CD4-positive, alpha-beta T cell (primary cell): ENCODE results near the gene ADAMTS7. TPM values are rescaled to one million over a fixed set of nuclear protein-coding genes. Genes with fewer than 3 reads are reported as not detected.
"Not testable (repeated sequence)": the region's sequence is repeated elsewhere in the genome, so short reads cannot be mapped to it uniquely, and the experiment has no call there.

Source experiments
- ATAC-seq: fragments of 200-7000 bp; cut with Tn5 transposase; one replicate; pipeline ENCODE4 v1.10.0; 2022; ENCODE audit warnings: mild to moderate bottlenecking; ENCODE audit not compliant: poor library complexity
- CTCF ChIA-PET: fragments of 350-600 bp; sonication (Branson Sonifier 250); formaldehyde crosslinking; loops from one replicate; lab custom pipeline; 2021; ENCODE audit warnings: antibody characterized with exemption, inconsistent platforms; lab: Charles Lee
- POLR2A ChIA-PET: fragments of 350-600 bp; sonication (Branson Sonifier 250); formaldehyde crosslinking; loops from one replicate; lab custom pipeline; 2021; ENCODE audit warnings: antibody characterized with exemption, inconsistent platforms; lab: Charles Lee
- DNase-seq, 14 experiments: peaks; one replicate each; pipeline ENCODE4 v3.0.0-alpha.2; 2013 to 2020; ENCODE audit warnings: mixed read lengths in 2 of 14
- H3K27ac ChIP-seq, 2 donors: one replicate each; pipeline versions ENCODE4 v1.5.1 to v1.7.0; 2013; ENCODE audit warnings: low read length in 2 of 2, low read depth in 1 of 2, mild to moderate bottlenecking in 1 of 2
- H3K27me3 ChIP-seq, 2 experiments: 1 replicate in 1 of 2; 2 replicates in 1 of 2; pipeline versions ENCODE4 v1.6.1 to v1.7.0; 2013; ENCODE audit warnings: low read length in 2 of 2, control low read depth in 1 of 2, mild to moderate bottlenecking in 1 of 2, moderate library complexity in 1 of 2; ENCODE audit not compliant: insufficient read depth in 2 of 2, control insufficient read depth in 1 of 2
- H3K36me3 ChIP-seq: one replicate; pipeline ENCODE4 v1.6.1; 2013; ENCODE audit warnings: low read length, control low read depth; ENCODE audit not compliant: insufficient read depth
- H3K4me1 ChIP-seq: one replicate; pipeline ENCODE4 v1.6.1; 2013; ENCODE audit warnings: low read length, control low read depth; ENCODE audit not compliant: insufficient read depth
- H3K4me3 ChIP-seq: one replicate; pipeline ENCODE4 v1.5.1; 2013; ENCODE audit warnings: mild to moderate bottlenecking, low read length, moderate library complexity
- H3K9me3 ChIP-seq, 2 experiments: 1 replicate in 1 of 2; 2 replicates in 1 of 2; pipeline versions ENCODE4 v1.6.1 to v1.7.0; 2013; ENCODE audit warnings: low read length in 2 of 2, mild to moderate bottlenecking in 2 of 2, control low read depth in 1 of 2, moderate library complexity in 1 of 2; ENCODE audit not compliant: control insufficient read depth in 1 of 2, insufficient read depth in 1 of 2
- H3K27ac Mint-ChIP-seq: one replicate; pipeline ENCODE4 v1.8.0; 2020; ENCODE audit warnings: mixed read lengths
- H3K27me3 Mint-ChIP-seq: one replicate; pipeline ENCODE4 v1.8.0; 2021; ENCODE audit warnings: mixed read lengths
- H3K36me3 Mint-ChIP-seq: one replicate; pipeline ENCODE4 v1.8.0; 2021; ENCODE audit warnings: low read depth, mixed read lengths
- H3K4me1 Mint-ChIP-seq: one replicate; pipeline ENCODE4 v1.8.0; 2021; ENCODE audit warnings: low read depth, mixed read lengths
- H3K4me3 Mint-ChIP-seq: one replicate; pipeline ENCODE4 v1.8.0; 2020; ENCODE audit warnings: mild to moderate bottlenecking, mixed read lengths
- H3K9me3 Mint-ChIP-seq: one replicate; pipeline ENCODE4 v1.8.0; 2020; ENCODE audit warnings: mixed read lengths
- CTCF ChIP-seq: fragments of 200-600 bp; IDR thresholded peaks from one replicate; pipeline ENCODE4 v1.8.0; 2022; ENCODE audit warnings: antibody characterized with exemption, mild to moderate bottlenecking
- intact Hi-C, 2 experiments: fragments of 100-400 bp; cut with DNase I in 1 of 2; cut with micrococcal nuclease in 1 of 2; formaldehyde crosslinking; loops; one replicate each; pipeline versions ENCODE4 v1.15.1 to v1.9.0; 2023 to 2025; cut with DNase I, micrococcal nuclease
- total RNA-seq, 174 experiments: library from RNA in 2 of 174; stranded (reverse) in 2 of 174; gene quantifications; one replicate each; pipeline ENCODE4 v1.2.3 and lab custom pipeline; 2021 to 2026

Gene ADAMTS7
- total RNA-seq, 2 experiments from 2014 or later = 0.11 to 0.30 TPM

GRCh38 chr15:78752492-78753358 is 58.5 kb downstream of the ADAMTS7 start:
- intact Hi-C loops = loop anchor here (5.0 to 10.0 kb wide), 6 partner anchors 122 to 840 kb away; partner anchors contain the start of genes IREB2 (in 1 of the 2) and MORF4L1 (in 1 of the 2)
- Mint-ChIP-seq H3K9me3 (no peaks in the 10 kb centered on the region), H3K4me1 (peaks cover 16% of the 10 kb centered on the region), H3K27ac (no peak overlapping the region), H3K36me3 (no peaks in the 10 kb centered on the region), H3K4me3 (no peak overlapping the region), H3K27me3 (no peaks in the 10 kb centered on the region)
- POLR2A ChIA-PET = no interaction called here
- Histone ChIP-seq H3K9me3 (no peaks in the 10 kb centered on the region), H3K4me3 (no peak overlapping the region), H3K36me3 (no peaks in the 10 kb centered on the region), H3K27me3 (no peaks in the 10 kb centered on the region), H3K27ac (no peak overlapping the region), H3K4me1 (peaks cover 20% of the 10 kb centered on the region)
- DNase-seq (no peak), ATAC-seq (no peak)
- no peak for TF ChIP-seq CTCF
- CTCF ChIA-PET = no interaction called here

GRCh38 chr15:78751602-78751979 is 59.7 kb downstream of the ADAMTS7 start:
- Mint-ChIP-seq H3K9me3 (no peaks in the 10 kb centered on the region), H3K27ac (no peak overlapping the region), H3K36me3 (no peaks in the 10 kb centered on the region), H3K27me3 (no peaks in the 10 kb centered on the region), H3K4me3 (no peak overlapping the region), H3K4me1 (peaks cover 9% of the 10 kb centered on the region)
- TF ChIP-seq CTCF = no peak
- H3K4me1 ChIP-seq = peaks cover 10% of the 10 kb centered on the region
- no peak overlapping the region for H3K4me3 ChIP-seq
- H3K27ac ChIP-seq = no peak overlapping the region
- DNase-seq = no peak
- ChIA-PET POLR2A (interaction anchor here (1.5 kb wide), 1 partner anchor 314 kb away, joined by 5 read pairs; the partner anchor contains the start of gene IREB2), CTCF (interaction anchor here (0.8 to 1.3 kb wide), 4 partner anchors 10 to 638 kb away, joined by 3 to 6 read pairs (median 3); no protein-coding TSS in a partner anchor)
- no peak for ATAC-seq
- H3K9me3 ChIP-seq = no peaks in the 10 kb centered on the region
- intact Hi-C loops = loop anchor here (1.0 to 10.0 kb wide), 7 partner anchors 123 to 839 kb away; partner anchors contain the start of genes IREB2 (in 1 of the 2) and MORF4L1 (in 1 of the 2)
- no peaks in the 10 kb centered on the region for H3K27me3 ChIP-seq
- H3K36me3 ChIP-seq = no peaks in the 10 kb centered on the region

- H3K27me3 ChIP-seq = not testable (repeated sequence)
Measured at GRCh38 chr15:78750974-78751601, 60.2 kb downstream of the ADAMTS7 start.

More at GRCh38 chr15:78750974-78751601, 60.2 kb downstream of the ADAMTS7 start:
- H3K36me3 Mint-ChIP-seq, H3K27ac Mint-ChIP-seq, H3K36me3 ChIP-seq, H3K9me3 ChIP-seq, H3K9me3 Mint-ChIP-seq, H3K4me3 ChIP-seq, H3K27me3 Mint-ChIP-seq, H3K4me1 ChIP-seq, H3K27ac ChIP-seq, H3K4me1 Mint-ChIP-seq: not testable (repeated sequence)
- intact Hi-C loops = loop anchor here (1.0 to 10.0 kb wide), 7 partner anchors 124 to 839 kb away; partner anchors contain the start of genes IREB2 (in 1 of the 2) and MORF4L1 (in 1 of the 2)
- ChIA-PET CTCF (interaction anchor here (0.6 to 1.3 kb wide), 5 partner anchors 10 to 638 kb away, joined by 3 to 6 read pairs (median 3); no protein-coding TSS in a partner anchor), POLR2A (interaction anchor here (0.8 to 1.5 kb wide), 2 partner anchors 314 to 487 kb away, joined by 3 to 5 read pairs; partner anchors contain the start of genes DNAJA4 and IREB2)
- DNase-seq (peak; percentile 83 to 96 (median 90)), ATAC-seq (peak; percentile 100)
- peak; percentile 76 for TF ChIP-seq CTCF
- peak overlapping the region; percentile 7 for H3K4me3 Mint-ChIP-seq
